GM19351 (cell line): ENCODE data around the gene EWSR1.

Experiments
- ATAC-seq: cut with Tn5 transposase; IDR thresholded peaks from one replicate; pipeline ENCODE4 v1.9.1; 2021; ENCODE audit warnings: mild to moderate bottlenecking, moderate library complexity; ENCODE audit not compliant: unreplicated experiment

Gene EWSR1

DNA sequence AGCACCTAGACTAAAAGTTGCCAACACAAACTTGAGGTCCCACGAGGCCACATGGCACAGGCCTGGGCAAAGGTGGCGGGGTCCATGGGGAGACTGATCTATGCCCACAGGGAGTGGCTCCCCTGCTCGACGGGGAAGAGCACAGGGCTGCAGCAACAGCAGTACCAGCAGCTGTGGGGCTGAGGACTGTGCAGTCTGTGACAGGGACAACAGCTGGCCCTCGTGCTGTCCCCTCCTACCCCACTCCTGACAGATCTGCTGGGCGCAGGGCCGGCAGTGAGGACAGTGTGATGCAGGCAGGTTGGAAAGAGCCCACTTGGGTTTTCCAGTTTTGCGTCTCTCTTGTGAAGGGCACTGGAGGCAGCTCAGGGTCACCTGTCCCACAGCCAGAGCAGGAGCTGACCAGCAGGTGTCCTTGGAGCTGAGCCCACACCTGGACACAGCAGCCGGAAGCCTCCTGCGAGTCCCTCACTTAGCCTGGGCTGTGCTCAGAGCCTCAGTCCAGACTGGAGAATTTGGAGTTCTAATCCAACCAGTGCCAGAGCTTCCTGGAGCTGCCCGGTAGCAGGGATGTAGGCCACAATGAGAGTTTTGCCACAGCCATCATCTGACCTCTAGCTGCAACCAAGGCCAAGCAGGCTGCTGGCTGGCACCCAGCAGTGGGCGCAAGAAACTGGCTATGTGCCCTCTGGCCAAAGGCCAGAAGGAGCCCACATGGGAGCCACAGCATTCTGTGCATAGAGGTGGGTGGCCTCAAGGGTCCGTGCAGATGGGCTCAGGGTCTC lies 34.8 kb downstream of the EWSR1 start:
- ATAC-seq = no peak

DNA sequence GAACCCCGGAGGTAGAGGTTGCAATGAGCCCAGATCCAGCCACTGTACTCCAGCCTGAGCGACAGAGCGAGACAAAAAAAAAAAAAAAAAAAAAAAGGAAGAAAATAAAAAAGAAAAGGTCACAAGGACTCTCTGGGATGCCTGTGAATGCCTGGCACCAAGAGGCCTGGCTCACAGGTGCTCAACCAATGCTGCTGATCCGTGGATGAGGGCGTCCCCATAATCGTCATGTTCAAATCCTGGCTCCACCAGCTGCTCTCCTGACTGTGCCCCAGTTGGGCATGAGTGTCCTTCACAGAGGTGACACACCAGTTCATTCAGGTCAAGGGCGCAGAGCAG lies 37.7 kb downstream of the EWSR1 start:
- no peak for ATAC-seq

DNA sequence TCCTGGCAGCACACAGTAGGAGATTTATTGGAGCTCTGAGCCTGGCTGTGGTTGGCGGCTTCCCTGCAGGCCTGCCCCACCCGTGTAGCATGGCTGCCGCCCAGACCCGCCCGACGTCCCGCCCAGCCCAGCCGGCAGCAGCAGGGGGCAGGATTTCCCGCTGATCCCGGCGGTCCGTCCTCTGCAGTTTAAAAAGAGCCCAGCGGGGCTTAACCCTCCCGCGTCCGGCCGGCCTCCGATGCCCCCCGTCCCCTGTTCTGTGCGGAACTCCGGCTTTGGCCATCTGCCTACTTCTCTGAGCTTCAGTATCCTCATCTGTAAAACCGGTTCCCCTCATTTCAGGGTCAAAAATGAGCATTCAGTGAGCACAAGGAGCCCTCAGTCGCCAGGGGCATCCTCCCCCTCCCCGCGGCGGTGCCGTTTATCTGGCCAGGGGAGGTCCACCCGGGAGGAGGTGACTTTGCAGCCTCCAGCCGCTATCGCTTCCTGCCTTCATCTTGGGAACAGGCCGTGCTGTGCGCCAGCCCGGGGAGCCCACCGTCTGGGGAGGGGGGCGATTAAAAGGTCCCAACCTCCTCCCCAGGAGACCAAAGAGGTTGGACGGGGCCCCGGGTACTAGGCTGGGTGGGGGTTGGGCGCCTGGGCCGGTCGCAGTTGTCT lies 38.2 kb downstream of the EWSR1 start, which contains the start of gene GAS2L1:
Gene GAS2L1 (plus strand): TSS at position 476 of the 660 bp plus-strand sequence. CDS start 1,456 bp downstream, outside the sequence.
- ATAC-seq = no peak

DNA sequence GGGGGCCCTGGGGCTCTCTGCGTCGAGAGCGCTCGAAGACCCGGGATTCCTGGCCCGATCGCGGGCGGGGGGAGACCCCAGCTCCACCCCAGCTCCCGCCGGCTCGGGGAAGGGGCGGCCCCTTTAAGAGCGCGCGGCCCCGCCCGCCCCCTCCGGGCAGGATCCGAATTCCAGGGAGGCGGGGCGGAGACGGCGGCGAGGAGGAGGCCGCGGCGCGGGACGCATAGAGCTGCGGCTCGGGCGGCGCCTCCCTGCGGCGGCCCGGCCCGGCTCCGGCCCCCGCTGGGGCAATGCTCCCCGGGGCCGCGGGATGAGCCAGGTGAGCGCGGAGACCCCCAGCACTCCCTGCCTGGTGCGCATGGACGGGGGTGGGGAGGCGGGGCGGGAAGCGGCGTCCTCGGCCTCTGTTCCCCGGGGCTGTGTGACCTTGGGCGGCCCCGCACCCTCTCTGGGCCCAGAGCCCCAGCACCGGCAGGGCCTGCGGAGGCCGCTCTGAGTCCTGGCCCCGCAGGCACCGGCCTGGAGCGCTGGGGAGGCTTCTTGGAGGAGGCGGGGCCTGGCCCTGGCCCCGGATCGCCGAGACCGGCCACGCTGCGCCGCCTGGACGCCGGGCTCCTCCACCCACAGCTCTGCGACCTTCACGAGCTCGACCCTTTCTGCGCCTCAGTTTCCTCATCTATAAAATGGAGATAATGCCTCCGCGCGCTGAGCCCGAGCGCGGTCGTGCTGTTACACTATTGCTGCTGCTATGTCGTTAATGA lies 38.9 kb downstream of the EWSR1 start:
- no peak for ATAC-seq

DNA sequence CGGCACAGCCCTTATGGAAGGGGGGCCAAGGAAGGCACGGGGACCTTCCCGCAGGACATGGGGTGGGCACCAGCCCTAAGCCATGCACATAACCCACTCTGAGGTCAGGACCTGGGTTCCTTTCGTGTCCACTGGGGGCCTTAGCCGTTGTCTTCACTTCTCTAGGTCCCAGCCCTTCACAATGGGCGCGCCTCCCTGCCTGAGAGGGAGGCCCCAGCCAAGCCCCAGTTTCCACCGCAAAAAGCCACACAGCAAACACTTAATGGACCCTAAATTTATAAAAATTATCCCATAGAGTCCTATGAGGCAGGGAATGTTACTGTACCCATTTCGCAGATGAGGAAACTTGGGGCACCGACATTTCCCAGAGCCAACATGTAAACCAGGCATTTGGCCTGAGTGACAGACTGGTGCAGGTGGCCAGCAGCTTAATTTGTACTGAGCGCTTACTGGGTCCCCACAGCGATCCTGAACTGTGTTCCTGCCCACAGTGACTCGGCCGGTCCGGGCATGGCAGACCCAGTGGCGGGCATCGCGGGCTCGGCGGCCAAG lies 39.6 kb downstream of the EWSR1 start:
- no peak for ATAC-seq

DNA sequence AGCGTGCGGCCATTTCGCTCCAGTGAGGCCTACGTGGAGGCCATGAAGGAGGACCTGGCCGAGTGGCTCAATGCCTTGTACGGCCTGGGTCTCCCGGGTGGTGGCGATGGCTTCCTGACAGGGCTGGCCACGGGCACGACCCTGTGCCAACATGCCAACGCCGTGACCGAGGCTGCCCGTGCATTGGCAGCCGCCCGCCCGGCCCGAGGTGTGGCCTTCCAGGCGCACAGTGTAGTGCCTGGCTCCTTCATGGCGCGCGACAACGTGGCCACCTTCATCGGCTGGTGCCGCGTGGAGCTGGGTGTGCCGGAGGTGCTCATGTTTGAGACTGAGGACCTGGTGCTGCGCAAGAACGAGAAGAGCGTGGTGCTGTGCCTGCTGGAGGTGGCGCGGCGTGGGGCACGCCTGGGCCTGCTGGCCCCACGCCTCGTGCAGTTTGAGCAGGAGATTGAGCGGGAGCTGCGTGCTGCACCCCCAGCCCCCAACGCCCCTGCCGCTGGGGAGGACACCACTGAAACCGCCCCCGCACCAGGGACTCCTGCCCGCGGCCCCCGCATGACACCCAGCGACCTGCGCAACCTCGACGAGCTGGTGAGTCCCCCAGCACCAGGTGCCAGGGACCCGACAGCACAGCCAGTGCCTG lies 40.2 kb downstream of the EWSR1 start:
- no peak for ATAC-seq

DNA sequence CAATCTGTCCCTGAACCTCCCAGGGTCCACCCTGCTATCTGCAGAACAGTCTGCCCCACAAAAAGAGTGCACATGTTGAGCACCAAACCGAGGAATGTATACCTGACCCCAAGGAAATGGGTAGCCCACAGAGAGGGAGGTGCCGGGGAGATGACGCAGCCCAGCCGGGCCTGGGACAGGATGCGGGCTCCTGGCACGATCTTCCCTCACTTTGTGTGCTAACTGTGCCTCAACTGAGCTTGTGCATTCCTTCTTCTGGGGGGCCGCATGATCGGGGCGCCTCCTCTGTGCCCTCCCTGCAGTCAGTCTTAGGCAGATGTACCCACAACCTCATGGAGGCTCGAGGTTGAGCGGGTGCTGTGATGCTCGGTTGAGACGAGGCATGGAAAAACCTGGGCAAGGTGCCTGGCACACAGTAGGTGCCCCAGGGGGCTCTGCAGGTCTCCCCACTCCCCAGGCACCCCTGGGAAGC lies 40.8 kb downstream of the EWSR1 start:
- no peak for ATAC-seq

DNA sequence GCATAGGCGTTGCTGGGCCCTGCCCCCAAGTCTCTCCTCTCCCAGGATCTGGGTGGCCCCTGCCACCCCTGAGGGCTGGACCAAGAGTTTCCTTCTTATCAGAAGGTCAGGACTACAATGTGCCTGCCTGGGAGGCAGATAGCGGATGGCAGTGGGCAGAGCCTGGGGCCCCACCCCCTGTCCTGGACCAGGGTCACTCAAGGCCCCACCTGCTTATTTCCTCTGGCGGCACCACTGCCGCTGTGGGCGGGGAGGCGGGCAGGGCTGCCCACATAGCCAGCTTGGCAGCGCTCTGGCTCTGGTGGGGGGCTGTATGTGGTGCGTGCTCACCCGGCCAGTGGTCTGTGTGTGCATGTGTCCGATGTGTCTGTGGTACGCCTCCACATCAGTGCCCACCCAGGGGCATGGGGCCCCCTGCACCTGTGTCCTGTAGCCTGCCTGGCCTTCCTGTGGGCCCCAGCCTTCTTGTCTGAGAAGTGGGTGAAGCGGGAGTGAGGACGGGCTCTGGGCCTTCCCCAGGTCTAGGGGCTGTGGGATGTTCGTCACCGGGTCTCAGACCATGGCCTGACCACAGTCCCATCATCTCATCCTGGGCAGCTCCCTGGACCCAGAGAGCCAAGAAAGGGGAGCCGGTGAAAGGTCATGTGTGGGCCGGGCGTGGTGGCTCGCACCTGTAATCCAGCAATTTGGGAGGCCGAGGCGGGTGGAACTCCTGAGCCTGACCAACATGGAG lies 41.4 kb downstream of the EWSR1 start:
- no peak for ATAC-seq

DNA sequence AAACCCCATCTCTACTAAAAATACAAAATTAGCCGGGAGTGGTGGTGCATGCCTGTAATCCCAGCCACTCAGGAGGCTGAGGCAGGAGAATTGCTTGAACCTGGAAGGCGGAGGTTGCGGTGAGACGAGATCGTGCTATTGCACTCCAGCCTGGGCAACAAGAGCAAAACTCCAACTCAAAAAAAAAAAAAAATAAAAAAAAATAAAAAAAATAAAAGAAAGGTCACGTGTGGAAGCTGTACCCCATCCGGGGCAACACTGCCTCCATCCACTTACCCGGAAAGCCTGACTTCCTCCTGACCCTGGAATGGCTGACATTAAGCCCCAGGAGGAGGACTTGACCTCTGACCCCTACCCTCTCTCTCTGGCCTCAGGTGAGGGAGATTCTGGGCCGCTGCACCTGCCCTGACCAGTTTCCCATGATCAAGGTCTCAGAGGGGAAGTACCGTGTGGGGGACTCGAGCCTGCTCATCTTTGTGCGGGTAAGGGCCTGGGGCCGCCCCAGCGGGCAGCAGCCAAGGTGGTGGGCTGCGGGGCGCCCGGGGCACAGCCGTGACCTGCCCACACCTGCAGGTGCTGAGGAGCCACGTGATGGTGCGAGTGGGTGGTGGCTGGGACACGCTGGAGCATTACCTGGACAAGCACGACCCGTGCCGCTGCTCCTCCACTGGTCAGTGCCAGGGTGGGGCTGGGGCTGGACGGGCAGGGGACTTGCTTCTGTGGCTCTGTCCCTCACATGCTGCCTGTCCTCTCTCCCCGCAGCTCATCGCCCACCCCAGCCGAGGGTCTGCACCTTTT lies 42.2 kb downstream of the EWSR1 start:
- no peak for ATAC-seq

DNA sequence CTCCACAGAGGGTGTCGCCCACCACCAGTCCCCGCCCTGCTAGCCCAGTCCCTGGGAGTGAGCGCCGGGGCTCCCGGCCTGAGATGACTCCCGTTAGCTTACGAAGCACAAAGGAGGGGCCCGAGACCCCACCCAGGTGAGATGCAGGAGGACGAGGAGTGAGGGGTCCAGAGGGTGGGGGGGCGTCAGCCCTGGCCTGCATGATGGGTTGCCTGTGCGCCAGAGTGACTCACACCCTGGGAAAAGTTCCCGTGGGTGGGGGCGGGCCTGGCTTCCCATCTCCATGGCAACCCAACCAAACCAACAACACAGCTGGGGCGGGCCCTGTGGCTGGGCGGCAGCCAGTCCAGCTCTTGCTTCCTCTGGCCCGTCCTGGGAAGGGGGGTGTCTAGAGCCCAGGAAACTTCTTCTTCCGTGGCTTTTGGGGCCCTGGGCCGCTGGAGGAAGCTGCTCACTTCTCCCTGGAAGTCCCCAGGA lies 42.8 kb downstream of the EWSR1 start:
- no peak for ATAC-seq

DNA sequence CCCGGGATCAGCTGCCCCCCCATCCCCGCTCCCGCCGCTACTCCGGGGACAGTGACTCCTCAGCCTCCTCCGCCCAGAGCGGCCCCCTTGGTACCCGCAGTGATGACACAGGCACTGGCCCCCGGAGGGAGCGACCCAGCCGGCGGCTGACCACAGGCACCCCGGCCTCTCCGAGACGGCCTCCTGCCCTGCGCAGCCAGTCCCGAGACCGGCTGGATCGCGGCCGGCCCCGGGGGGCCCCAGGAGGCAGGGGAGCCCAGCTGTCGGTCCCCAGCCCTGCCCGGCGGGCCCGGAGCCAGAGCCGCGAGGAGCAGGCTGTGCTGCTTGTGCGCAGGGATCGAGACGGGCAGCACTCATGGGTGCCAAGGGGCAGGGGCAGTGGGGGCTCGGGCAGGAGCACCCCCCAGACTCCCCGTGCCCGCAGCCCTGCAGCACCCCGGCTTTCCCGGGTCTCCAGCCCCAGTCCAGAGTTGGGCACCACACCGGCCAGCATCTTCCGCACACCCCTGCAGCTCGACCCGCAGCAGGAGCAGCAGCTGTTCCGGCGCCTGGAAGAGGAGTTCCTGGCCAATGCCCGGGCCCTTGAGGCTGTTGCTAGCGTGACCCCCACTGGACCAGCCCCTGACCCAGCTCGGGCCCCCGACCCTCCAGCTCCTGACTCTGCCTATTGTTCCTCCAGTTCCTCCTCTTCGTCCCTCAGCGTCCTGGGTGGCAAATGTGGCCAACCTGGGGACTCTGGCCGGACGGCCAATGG lies 43.6 kb downstream of the EWSR1 start:
- no peak for ATAC-seq

DNA sequence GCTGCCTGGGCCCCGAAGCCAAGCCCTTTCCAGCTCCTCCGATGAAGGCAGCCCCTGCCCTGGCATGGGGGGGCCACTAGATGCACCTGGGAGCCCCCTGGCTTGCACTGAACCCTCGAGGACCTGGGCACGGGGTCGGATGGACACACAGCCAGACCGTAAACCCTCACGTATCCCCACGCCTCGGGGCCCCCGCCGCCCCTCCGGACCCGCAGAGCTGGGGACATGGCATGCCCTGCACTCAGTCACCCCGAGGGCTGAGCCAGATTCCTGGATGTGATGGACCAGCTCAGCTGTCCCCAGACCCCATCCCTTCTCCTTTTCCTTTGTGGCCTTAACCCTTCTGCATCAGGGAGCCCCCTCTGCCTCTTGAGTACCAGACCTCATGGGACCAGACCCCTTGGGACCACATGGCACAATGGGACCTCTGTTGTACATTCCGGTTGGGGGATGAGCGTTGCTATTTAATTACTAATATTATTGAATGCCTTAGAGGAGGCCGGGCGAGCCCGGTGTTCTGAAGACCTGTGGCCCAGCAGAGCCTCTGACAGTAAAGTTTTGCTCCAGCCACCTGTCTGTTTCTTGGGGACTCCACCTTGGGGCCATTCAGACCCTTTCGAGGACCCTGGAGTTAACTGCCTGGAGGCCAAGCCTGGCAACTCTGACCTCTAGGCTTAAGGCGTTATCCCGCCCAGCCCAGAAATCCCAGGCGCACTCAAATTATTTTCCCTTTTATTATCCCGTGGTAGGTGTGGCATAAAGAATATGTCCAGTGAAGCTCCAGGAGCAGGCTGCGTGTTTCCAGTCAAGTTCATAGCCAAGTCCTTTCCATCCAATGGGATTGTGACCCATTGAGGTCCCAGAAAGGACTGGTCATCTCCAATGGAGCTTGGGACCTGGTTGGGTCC lies 44.4 kb downstream of the EWSR1 start:
- no peak for ATAC-seq

DNA sequence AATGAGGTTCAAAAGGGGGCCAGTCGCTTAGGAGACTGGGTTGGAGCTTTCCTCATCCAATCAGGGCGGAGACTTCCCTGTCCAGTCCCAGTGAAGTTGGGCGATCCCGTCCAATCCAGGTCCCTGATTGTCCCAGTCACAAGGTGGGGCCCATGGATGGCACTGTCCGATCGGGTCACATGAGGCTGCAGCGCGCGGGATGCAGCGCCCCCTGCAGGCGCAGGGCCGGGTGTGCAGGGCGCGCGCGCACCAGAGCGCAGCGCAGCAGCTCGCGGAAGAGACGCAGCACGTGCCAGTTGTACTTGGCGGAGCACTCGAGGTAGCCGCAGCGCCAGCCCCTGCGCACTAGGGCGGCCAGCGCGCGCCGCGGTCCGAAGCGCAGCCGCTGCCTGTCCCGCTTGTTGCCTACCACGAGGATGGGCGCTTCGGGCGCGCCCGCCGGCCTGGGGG lies 45.1 kb downstream of the EWSR1 start:
- ATAC-seq = no peak

DNA sequence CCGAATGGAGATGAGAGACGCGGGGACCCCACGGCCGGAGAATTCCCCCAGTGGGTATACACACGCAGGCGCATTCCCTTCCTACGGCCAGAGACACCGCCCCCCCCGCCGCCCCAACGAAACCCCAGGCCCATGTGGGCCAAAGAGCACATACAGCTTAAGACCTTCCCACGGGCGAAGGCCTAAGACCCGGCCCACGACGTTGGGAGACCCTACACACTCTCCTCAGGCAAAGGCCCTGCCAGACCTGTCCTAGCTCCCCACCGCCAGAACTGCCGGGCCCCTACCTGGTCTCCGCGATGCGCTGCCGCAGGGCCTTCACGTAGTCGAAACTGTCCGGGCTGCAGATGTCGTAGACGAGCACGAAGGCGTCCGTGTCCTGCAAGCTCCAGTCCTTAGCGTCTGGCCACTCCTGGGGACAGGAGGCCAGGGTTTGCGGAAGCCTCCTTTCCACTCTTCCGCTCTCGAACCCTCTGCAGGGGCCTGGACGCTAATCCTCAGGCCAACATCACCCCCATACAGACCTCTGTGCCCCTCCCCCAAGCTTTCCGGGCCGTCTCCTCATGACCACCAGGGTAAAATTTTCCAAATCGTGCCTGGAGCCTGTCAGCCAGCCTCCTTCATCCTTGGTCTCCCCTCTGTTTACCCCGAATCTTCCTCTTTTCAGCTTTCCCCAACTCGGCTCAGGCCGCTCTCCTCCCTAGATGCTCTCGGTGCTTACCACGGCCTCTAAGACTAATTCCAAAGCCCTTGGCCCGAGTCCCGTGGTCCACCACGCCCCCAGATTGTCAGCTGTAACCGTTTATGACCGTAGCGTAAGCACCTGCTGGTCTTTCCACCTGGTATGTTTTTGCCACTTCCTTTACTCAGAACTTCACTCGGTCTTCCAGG lies 45.8 kb downstream of the EWSR1 start:
- no peak for ATAC-seq

DNA sequence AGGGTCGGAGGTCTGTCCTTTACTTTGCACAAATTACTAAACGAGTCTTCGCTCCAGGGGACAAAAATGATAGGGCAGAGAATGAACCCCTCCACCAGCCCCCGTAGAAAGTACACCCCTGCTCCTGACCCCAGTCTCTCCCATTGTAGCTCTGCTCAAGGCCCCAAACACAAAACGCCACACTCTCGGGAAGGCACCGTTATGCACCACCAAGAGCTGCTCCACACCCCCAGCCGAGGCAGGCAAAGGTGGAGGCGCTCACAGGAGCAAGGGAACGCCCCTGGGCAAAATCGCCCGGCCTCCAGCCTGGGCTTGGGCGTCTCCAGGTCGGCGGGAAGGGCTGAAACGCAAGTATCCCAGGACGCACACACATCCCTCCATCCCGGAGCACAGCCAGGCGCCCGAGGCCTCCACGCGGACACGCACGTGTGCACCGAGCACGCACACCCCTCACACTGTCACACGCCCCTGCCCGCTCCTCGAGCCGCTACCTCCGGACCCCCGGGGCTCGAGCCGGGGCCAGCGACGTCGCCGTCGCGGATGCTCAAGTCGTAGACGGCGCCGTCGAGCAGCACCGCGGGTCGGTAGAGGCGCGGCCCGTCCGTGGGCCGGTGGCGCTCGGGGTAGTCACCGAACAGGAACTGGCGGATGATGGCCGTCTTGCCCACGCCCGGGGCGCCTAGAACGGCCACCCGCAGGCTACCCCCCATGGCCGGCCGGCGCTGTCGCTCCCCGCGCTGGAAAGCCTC lies 46.6 kb downstream of the EWSR1 start:
- no peak for ATAC-seq
